Stimulated activated CD4-positive, alpha-beta T cell treated with anti-CD3 and anti-CD28 coated beads, Interleukin-4, amount 100 ng/mL, for 1 hour (primary cell): ENCODE results near the gene TALDO1.
"Not testable (repeated sequence)": the region's sequence is repeated elsewhere in the genome, so short reads cannot be mapped to it uniquely, and the experiment has no call there.

Source experiments
- DNase-seq: peaks from one replicate; pipeline ENCODE4 v3.0.0-alpha.2; 2020

The TALDO1 gene

DNA sequence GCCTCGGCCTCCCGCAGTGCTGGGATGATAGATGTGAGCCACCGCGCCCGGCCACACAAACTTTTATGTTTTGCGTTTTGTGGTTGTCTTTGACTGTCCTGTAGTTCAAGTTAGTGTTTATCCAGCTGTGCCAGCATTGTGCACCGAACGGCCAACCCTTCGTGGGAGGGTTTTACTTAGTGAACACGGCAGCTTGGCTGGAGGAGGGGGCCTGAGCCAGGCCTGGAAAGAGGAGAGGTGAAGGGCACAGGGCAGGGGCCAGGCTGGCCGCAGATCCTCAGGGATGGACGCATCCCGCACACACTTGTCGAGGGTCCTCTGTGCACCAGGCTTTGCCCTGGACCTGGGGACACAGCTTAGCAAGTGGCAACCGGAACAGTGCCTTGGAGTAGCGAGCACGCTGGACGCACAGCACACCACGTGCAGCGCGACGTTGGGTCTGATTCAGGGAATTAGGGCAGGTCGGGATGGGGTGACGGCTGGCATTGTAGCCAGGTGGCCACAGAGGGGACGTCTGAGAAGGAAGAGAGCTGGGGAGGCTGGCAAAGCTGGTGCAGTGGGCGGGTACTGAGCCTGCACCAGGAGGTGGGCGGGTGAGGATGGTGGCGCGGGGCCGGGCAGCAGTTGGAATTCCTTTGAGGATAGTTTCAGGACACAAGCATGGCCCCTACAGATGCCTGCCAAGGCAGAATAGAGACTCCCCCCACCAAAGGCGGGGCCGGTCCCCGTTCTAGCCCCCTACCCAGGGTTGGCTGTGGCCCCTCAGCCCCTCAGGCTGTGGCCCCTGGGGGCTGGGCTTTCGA lies 27.8 kb upstream of the TALDO1 start:
- DNase-seq = no peak

- DNase-seq = no peak
Measured at GRCh38 chr11:720017-720641, 27.1 kb upstream of the TALDO1 start.

GRCh38 chr11:720642-721246 lies 26.5 kb upstream of the TALDO1 start:
- DNase-seq = peak; percentile 30

- no peak for DNase-seq
Measured at GRCh38 chr11:721247-721740, 26.0 kb upstream of the TALDO1 start.

- DNase-seq = peak; percentile 53
Measured at GRCh38 chr11:721741-722345, 25.4 kb upstream of the TALDO1 start.

DNA sequence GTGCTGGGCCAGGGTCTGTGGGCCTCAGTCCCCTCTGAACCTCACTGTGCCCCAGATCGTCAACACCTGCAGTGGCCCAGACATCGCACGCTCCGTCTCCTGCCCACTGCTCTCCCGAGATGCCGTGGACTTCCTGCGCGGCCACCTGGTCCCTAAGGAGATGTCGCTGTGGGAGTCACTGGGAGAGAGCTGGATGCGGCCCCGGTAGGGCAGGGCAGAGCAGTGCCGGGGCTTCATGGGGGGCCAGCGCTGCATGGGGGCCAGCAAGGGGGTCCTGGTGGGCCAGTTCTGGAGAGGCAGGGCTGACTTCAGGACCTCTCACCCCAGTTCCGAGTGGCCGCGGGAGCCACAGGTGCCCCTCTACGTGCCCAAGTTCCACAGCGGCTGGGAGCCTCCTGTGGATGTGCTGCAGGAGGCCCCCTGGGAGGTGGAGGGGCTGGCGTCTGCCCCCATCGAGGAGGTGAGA lies 24.9 kb upstream of the TALDO1 start:
- no peak for DNase-seq

GRCh38 chr11:723120-723883 lies 24.0 kb upstream of the TALDO1 start:
- DNase-seq = peak; percentile 55

GRCh38 chr11:724049-724777 lies 23.1 kb upstream of the TALDO1 start:
- DNase-seq = no peak

DNA sequence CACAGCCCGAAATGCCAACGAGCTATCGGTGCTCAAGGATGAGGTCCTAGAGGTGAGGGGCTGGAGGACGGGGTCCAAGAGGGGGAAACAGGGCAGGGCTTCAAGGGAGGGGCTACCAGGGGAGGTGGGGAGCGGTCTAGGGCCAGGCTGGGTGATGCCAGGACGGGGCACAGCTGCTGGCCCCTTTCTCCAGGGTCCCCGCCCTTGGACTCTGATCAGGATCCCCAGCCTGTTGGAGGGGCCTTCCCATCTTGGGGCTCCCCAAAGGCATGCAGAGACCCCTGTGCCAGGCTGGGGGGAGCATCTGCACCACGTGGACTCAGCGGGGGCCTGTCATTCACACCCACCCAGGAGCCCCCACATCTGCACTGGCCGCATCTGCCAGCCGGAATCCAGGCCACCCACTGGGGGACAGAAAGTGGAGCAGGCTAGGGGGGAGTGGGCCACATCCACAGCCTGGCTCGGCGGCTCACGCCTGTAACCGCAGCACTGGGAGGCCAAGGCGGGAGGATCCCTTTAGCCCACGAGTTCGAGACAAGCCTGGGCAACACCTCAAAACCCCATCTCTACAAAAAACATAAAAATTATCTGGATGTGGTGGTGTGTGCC lies 22.4 kb upstream of the TALDO1 start:
- DNase-seq = no peak

GRCh38 chr11:725624-726202 lies 21.6 kb upstream of the TALDO1 start:
- no peak for DNase-seq

DNA sequence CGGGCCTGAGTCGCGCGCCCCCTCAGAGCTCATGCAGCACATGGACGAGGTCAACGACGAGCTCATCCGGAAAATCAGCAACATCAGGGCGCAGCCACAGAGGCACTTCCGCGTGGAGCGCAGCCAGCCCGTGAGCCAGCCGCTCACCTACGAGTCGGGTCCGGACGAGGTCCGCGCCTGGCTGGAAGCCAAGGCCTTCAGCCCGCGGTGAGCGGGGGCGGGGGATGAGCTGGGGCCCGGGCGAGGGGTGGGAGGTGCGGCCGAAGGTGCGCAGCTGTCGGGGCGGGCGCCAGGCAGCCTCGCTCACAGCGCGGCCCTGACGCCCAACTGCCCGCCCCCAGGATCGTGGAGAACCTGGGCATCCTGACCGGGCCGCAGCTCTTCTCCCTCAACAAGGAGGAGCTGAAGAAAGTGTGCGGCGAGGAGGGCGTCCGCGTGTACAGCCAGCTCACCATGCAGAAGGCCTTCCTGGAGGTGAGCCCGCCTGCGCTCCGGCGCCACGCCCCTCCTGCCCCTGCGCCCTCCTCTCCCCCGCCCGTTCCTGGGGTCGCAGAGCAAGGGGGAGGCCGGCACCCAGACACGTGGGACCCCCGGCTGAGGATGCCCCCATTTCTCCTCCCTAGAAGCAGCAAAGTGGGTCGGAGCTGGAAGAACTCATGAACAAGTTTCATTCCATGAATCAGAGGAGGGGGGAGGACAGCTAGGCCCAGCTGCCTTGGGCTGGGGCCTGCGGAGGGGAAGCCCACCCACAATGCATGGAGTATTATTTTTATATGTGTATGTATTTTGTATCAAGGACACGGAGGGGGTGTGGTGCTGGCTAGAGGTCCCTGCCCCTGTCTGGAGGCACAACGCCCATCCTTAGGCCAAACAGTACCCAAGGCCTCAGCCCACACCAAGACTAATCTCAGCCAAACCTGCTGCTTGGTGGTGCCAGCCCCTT lies 20.7 kb upstream of the TALDO1 start:
- peak; percentile 47 for DNase-seq

GRCh38 chr11:727281-727701 lies 20.0 kb upstream of the TALDO1 start:
- DNase-seq = no peak

DNA sequence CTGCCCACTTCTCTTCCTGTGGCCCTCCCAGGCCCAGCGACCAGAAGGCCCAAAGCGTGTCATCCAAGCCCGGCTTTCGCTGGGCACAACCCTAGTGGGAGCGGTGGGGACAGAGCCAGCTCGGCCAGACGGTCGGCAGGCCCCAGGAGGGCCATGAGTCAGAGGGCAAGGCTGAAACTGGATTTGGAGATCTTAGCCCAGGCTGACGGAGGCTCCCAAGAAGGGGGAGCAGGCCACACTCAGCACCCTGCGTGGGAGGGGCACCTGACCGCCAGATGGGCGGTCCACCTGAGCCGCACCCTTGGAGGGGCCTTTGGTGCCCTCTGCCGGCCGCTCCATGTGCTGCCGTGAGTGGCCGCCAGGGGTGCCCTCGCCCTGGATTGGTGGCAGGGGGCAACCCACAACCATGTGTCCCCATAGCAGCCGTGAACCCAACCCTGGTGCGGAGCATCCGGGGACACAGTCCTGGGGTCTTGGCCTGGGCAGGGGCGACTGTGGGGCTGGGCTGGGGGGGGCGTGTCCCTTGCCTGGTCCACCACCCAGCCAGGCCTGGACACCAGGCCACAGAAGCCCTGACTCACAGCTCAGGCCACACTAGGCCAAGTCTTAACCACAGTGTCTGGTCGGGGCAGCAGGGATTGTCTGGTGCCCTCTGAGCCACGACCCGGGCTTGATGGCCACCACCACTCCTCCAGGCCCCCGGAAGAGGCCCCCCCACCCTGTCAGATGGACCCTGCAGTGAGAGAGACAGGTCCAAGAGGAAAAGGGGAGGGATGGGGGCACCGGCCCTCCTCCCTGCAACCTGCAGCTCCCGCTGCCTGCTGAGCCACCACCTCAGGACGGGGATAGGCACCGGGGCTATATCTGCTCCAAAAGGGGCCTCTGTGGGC lies 19.2 kb upstream of the TALDO1 start:
- peak; percentile 81 for DNase-seq

DNA sequence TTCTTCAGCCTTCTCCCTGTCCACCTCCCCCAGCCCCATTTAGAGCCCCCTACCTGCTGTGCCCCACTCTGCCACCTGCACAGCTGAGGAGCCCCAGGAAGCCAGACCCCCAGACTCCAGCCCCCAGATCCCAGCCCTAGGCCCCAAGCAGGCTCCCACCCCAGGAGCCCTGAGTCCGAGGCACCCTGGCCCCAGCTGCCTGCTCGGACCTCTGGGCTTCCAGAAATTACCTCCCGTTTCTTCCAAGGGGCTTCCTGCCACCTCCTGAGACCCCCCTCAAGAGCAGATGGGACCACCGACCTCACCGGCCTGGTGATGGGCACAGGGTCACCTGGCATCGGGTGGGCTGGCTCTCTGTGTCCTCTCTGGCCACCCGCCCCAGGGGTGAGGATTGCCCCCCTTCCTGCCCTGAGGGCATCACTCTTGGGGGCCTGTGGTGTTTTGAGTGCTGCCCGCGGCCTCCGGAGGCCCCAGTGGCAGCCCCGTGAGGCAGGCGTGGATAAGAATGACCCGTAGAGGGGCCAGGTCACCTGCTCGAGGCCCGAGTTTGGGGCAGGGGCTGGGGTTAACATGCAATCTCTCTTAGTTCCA lies 18.3 kb upstream of the TALDO1 start:
- DNase-seq = no peak

- DNase-seq = no peak
Measured at GRCh38 chr11:729492-730074, 17.7 kb upstream of the TALDO1 start.

DNA sequence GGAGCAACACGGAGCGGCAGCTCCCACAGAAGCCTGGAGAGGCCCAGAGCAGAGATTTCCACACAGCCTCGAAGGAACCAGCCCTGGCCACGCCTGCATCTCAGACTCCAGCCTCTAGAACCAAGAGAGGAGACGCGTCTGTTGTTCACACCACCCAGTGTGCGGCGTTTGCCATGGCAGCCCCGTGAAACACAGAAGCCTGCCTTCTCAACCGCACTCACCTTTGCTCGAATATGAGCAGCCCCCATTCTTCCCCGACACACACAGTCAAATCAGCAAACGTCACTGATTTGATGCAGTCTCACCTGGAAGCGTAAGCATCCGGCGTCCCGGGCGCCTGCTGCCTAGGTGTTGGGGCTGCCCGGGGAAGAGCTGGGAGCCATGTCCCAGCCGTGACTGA lies 14.2 kb upstream of the TALDO1 start:
- DNase-seq = no peak

- DNase-seq = not testable (repeated sequence)
Measured at GRCh38 chr11:734541-734940, 12.7 kb upstream of the TALDO1 start.

DNA sequence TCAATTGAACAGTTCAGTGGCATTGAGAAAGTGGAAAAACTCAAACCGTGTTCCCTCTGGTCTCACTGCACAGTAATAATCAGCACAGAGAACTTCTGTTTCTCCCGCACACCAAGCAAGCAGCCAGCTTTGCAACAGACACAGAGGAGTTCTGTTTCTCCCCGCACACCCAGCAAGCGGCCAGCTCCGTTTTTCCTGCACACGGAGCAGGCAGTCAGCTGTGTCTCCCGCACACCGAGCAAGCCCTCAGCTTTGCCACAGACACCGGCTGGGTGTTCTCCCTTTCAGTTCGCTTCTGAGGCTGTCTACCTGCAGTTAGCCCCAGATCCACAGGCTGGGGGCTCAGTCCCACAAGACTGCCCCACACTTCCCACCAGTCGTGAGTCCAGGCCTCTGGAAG lies 9.9 kb upstream of the TALDO1 start:
- DNase-seq = no peak
